ENCODE data around the gene CD200.

- TF ChIP-seq EZH2phosphoT487 (IDR thresholded peaks at IDR 0.05; ENCODE audit: insufficient read depth, low read depth) (no peak), EZH2 (IDR thresholded peaks at IDR 0.05; ENCODE audit: insufficient read depth, poor library complexity, severe bottlenecking) (no peak)
These were observed 42.2 kb downstream of the CD200 start for GRCh38 chr3:112375117-112375516.

Measured in GM23248 (cell line).